Endothelial cell of umbilical vein (primary cell): ENCODE data around the gene RIOX2. TPM values are rescaled to one million over a fixed set of nuclear protein-coding genes. Genes with fewer than 3 reads are reported as not detected.
A peak's percentile ranks its signal among the peaks of the same experiment; 100 is the strongest.

Source experiments
- BruUV-seq: library from RNA; stranded (reverse); fragments of 400-500 nt; replicated peaks from 2 replicates; lab custom pipeline; 2021; lab: Mats Ljungman, UMichigan
- CTCF ChIA-PET: fragments of 300-600, 350-600 bp; sonication (Branson Sonifier 250); formaldehyde crosslinking; loops from one replicate; lab custom pipeline; 2021; ENCODE audit warnings: antibody characterized with exemption, inconsistent platforms; lab: Charles Lee
- POLR2A ChIA-PET: fragments of 300-600, 350-600 bp; sonication (Branson Sonifier 250); formaldehyde crosslinking; loops from one replicate; lab custom pipeline; 2021; ENCODE audit warnings: antibody characterized with exemption, inconsistent platforms; lab: Charles Lee
- DNase-seq: peaks from one replicate; pipeline ENCODE4 v3.0.0-alpha.2; 2011; ENCODE audit warnings: low read depth, low spot score
- FAIRE-seq: peaks from 2 replicates; lab custom pipeline; 2011; peaks lifted over from hg19 to GRCh38; lab: Jason Lieb, UNC
- H2AFZ ChIP-seq: 2 replicates; pipeline ENCODE4 v1.6.0; 2012; ENCODE audit warnings: low read depth, low read length, control low read depth, inconsistent platforms
- H3K27ac ChIP-seq: 2 replicates; pipeline ENCODE4 v1.5.1; 2011; ENCODE audit warnings: low read depth, mild to moderate bottlenecking, control low read depth, low read length, moderate library complexity; ENCODE audit not compliant: insufficient read depth
- H3K27me3 ChIP-seq, 2 experiments: 2 replicates each; pipeline versions ENCODE4 v1.6.0 to v1.6.1; 2011; ENCODE audit warnings: low read length in 2 of 2, mixed read lengths in 1 of 2; ENCODE audit not compliant: control insufficient read depth in 2 of 2, insufficient read depth in 2 of 2
- H3K36me3 ChIP-seq, 2 experiments: 2 replicates in 1 of 2; 3 replicates in 1 of 2; pipeline ENCODE4 v1.5.1; 2011; ENCODE audit warnings: low read length in 2 of 2, mild to moderate bottlenecking in 1 of 2, moderate library complexity in 1 of 2; ENCODE audit not compliant: control insufficient read depth in 2 of 2, insufficient read depth in 2 of 2; ENCODE audit errors: extremely low read depth in 1 of 2
- H3K4me1 ChIP-seq: 3 replicates; pipeline ENCODE4 v1.5.1; 2011; ENCODE audit warnings: mild to moderate bottlenecking, low read length; ENCODE audit not compliant: control insufficient read depth, insufficient read depth; ENCODE audit errors: extremely low read depth
- H3K4me2 ChIP-seq: 2 replicates; pipeline ENCODE4 v1.6.1; 2011; ENCODE audit warnings: low read length, control low read depth, mixed read lengths; ENCODE audit not compliant: insufficient read depth
- H3K4me3 ChIP-seq, 3 experiments: fragments of 200-600 bp in 1 of 3; sonication (generic), shearing (Covaris generic) in 1 of 3; replicated peaks in 1 of 3; 2 replicates each; pipeline ENCODE4 v1.5.1; 2011 to 2016; ENCODE audit warnings: control low read depth in 3 of 3, low read length in 3 of 3, mild to moderate bottlenecking in 2 of 3, inconsistent platforms in 1 of 3, low read depth in 1 of 3, moderate library complexity in 1 of 3; ENCODE audit not compliant: insufficient read depth in 1 of 3
- H3K79me2 ChIP-seq: 2 replicates; pipeline ENCODE4 v1.6.0; 2012; ENCODE audit warnings: low read length, inconsistent platforms; ENCODE audit not compliant: control insufficient read depth, insufficient read depth
- H3K9ac ChIP-seq: replicated peaks from 2 replicates; pipeline ENCODE3; 2011; ENCODE audit warnings: low read length, control low read depth; ENCODE audit not compliant: insufficient read depth; ENCODE audit errors: extremely low read depth
- H3K9me1 ChIP-seq: replicated peaks from 3 replicates; pipeline ENCODE4 v1.6.0; 2011; ENCODE audit warnings: mild to moderate bottlenecking, low read length; ENCODE audit not compliant: control insufficient read depth, insufficient read depth; ENCODE audit errors: extremely low read depth
- H3K9me3 ChIP-seq: replicated peaks from 2 replicates; pipeline ENCODE4 v1.5.1; 2012; ENCODE audit warnings: low read length, inconsistent platforms; ENCODE audit not compliant: control insufficient read depth, insufficient read depth
- H4K20me1 ChIP-seq: replicated peaks from 2 replicates; pipeline ENCODE3; 2011; ENCODE audit warnings: mild to moderate bottlenecking, low read length; ENCODE audit not compliant: control insufficient read depth, insufficient read depth; ENCODE audit errors: extremely low read depth
- GATA2 ChIP-seq: IDR thresholded peaks from 2 replicates; pipeline ENCODE4 v1.7.0; 2011; ENCODE audit warnings: low read depth, mild to moderate bottlenecking, moderate library complexity, mixed read lengths, low read length; ENCODE audit not compliant: insufficient read length, insufficient read depth
- JUN ChIP-seq: IDR thresholded peaks from 2 replicates; pipeline ENCODE4 v1.6.1; 2011; ENCODE audit warnings: borderline replicate concordance, low read depth; ENCODE audit not compliant: insufficient read length, insufficient read depth
- MYC ChIP-seq: IDR thresholded peaks from one replicate; pipeline ENCODE4 v1.6.1; 2011; ENCODE audit warnings: mild to moderate bottlenecking, low read depth, low read length
- POLR2A ChIP-seq: IDR thresholded peaks from 2 replicates; pipeline ENCODE4 v1.6.1; 2012; ENCODE audit warnings: low read depth, mild to moderate bottlenecking, control low read depth, low read length
- dilution Hi-C: fragments of 300-500 bp; cut with MboI; formaldehyde crosslinking; loops from one replicate; pipeline ENCODE4 v1.15.0; 2019; ENCODE audit warnings: low sequenced_read_pairs; ENCODE audit not compliant: extremely low pct_ligation_motif_present
- intact Hi-C: fragments of 100-400 bp; cut with micrococcal nuclease; formaldehyde crosslinking; loops from one replicate; pipeline ENCODE4 v1.10.0; 2022
- polyA plus RNA-seq, 4 experiments: library from polyadenylated mRNA; depleted of rRNA in 3 of 4; stranded (reverse) in 3 of 4; unstranded in 1 of 4; fragments of >200 nt; gene quantifications; 2 replicates each; pipeline versions ENCODE4 v1.2.1 to v1.2.3, GENCODE V29; 2011 to 2012; ENCODE audit warnings: missing spikeins in 1 of 4
- total RNA-seq: library from RNA; stranded (reverse); gene quantifications from 2 replicates; pipeline ENCODE4 v1.2.3, GENCODE V29; 2021

RIOX2 gene
- total and polyA plus RNA-seq, 2 donors (not counting 3 experiments of a cell fraction or from before 2014, with no cell fraction given) = 14.5 to 30.5 TPM

DNA sequence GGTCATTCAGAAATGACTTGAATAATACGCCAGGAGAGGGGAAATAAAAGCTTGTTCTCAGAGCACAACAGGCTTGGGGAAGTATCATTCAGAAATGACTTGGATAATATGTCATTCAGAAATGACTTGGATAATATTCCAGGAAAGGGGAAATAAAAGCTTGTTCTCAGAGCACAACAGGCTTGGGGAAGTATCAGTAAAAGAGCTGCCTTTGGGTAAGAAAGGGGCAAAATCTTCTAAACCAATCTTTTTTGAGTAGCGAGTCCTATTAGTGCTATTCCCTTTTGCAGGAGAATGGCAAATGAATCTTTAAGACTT is 42.0 kb upstream of the RIOX2 start:
- Histone ChIP-seq H2AFZ (no peak overlapping the region), H3K79me2 (no peaks in the 10 kb centered on the region), H3K27ac (no peak overlapping the region), H3K36me3 (no peaks in the 10 kb centered on the region), H3K4me2 (no peak overlapping the region), H3K27me3 (peaks cover 3 to 4% of the 10 kb centered on the region in 2 experiments), H3K4me1 (no peaks in the 10 kb centered on the region), H3K9ac (no peak overlapping the region), H3K9me1 (no peaks in the 10 kb centered on the region), H3K9me3 (no peaks in the 10 kb centered on the region), H3K4me3 (no peak overlapping the region), H4K20me1 (no peaks in the 10 kb centered on the region)
- DNase-seq (no peak), FAIRE-seq (no peak)
- TF ChIP-seq GATA2 = no peak
- TF ChIP-seq JUN = no peak
- no peak for TF ChIP-seq POLR2A
- dilution Hi-C loops (no loop called here), intact Hi-C loops (no loop called here)
- ChIA-PET POLR2A (no interaction called here), CTCF (interaction anchor here (1.1 to 9.7 kb wide), 3 partner anchors 9 to 222 kb away, joined by 3 to 104 read pairs (median 3); no protein-coding TSS in a partner anchor)
- BruUV-seq = no TSS peak

DNA sequence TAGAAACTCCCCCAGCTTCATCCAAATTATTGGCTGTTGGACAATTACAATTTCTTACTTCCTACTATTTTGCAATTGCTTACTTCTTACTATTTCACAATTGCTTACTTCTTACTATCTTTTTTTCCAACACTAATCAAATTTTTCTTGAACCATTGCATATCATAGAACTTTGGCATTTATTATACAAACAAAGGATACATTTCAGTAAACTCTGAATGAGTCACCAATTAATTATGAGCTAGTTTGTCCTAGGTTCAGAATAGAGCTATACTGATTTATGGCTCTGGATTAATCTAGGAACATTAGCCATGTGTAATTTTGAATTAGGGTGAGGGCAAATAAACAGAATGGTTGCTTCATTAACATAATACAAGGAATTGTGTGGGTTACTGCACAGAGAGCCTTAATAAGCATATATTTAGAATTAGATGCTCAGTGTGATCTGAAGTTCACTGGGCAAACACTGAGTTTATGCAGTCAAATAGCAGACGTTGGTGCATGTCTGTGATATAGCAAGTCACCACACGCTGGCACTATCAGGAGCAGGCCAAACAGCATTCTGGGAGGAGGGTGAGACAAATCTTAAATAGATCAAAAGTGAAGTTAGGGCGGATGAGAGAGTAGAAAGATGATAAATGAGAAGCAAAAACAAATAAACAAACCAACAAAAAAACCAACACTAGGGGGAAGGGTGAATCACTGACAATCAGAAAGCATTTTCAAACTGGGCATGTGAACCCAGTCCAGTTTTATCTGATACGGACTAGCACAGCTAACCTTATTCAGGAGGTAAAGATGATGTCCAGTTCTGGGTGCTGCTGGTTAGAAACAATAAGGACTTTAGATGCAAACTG is 41.4 kb upstream of the RIOX2 start:
- Histone ChIP-seq H3K27ac (no peak overlapping the region), H3K4me2 (no peak overlapping the region), H3K36me3 (no peaks in the 10 kb centered on the region), H3K4me1 (no peaks in the 10 kb centered on the region), H2AFZ (no peak overlapping the region), H3K9me1 (no peaks in the 10 kb centered on the region), H3K27me3 (peaks cover 3 to 4% of the 10 kb centered on the region in 2 experiments), H3K9me3 (no peaks in the 10 kb centered on the region), H3K9ac (no peak overlapping the region), H3K79me2 (no peaks in the 10 kb centered on the region), H4K20me1 (no peaks in the 10 kb centered on the region), H3K4me3 (no peak overlapping the region)
- intact Hi-C loops = no loop called here
- POLR2A ChIA-PET = no interaction called here
- no peak for TF ChIP-seq MYC
- peak; percentile 7 for TF ChIP-seq JUN
- DNase-seq (no peak), FAIRE-seq (no peak)
- BruUV-seq = no TSS peak
- CTCF ChIA-PET = interaction anchor here (1.1 to 9.7 kb wide), 5 partner anchors 9 to 294 kb away, joined by 3 to 104 read pairs (median 3); no protein-coding TSS in a partner anchor
- dilution Hi-C loops = no loop called here
